AG09309 (cell line): ENCODE results near the gene NELFA.
"Not testable (repeated sequence)": the region's sequence is repeated elsewhere in the genome, so short reads cannot be mapped to it uniquely, and the experiment has no call there.

Source experiments
- DNase-seq: peaks from one replicate; pipeline ENCODE4 v3.0.0-alpha.2; 2010; ENCODE audit warnings: low read depth
- H3K4me3 ChIP-seq: 2 replicates; pipeline ENCODE4 v1.5.1; 2011; ENCODE audit warnings: mild to moderate bottlenecking, low read depth, low read length, moderate library complexity; ENCODE audit not compliant: control insufficient read depth
- TF ChIP-seq, protein P1 (sequence below): IDR thresholded peaks from 2 replicates; pipeline ENCODE4 v1.5.1; 2011; ENCODE audit warnings: mild to moderate bottlenecking, low read depth, low read length, inconsistent platforms; ENCODE audit not compliant: insufficient read depth, control insufficient read depth; ENCODE audit errors: missing control alignments

The NELFA gene

DNA sequence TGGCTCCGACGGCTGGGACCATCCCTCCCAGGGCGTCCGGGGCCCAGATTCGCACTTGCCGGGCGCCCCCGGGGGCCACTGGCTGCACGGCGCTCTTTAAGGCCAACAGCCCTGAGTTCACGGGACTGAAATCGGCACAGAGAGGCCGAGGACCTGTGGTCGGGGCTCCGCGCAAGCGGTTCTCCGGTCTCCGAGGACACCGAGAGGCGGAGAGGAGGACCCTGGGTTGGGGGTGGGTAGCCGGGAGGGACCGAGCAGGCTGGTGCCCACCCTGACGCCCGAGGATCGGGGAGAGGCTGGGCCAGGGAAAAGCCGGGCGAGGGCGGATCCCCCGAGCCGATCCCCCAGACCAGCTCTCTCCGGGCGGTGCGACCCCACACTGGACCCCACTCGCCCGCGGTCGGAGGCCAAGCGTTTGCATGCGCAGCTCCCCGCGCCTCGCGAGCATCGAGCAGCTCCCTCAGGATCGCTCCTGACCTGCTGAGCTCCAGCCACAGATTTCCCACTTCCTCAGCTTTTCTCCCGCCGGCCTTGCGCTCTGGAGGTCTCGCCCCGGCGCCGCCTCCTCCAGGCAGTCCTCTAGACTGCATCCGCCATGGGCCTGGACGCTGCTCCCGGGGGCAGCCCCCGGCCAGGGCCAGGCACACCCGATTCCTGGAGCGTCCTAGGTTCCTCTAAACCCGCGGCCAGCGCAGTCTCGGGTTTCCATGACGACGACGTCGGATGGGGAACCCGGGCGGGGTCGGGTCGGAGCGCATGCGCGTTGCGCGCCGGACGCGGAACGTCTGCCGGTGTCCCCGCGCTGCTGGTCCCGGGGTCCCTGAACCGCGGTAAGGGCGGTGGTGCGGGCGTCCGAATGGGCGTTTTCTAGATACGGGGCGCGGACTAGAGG lies 32.7 kb upstream of the NELFA start:
- H3K4me3 ChIP-seq, result peak overlapping the region; percentile 92
- TF ChIP-seq, protein P1, sequence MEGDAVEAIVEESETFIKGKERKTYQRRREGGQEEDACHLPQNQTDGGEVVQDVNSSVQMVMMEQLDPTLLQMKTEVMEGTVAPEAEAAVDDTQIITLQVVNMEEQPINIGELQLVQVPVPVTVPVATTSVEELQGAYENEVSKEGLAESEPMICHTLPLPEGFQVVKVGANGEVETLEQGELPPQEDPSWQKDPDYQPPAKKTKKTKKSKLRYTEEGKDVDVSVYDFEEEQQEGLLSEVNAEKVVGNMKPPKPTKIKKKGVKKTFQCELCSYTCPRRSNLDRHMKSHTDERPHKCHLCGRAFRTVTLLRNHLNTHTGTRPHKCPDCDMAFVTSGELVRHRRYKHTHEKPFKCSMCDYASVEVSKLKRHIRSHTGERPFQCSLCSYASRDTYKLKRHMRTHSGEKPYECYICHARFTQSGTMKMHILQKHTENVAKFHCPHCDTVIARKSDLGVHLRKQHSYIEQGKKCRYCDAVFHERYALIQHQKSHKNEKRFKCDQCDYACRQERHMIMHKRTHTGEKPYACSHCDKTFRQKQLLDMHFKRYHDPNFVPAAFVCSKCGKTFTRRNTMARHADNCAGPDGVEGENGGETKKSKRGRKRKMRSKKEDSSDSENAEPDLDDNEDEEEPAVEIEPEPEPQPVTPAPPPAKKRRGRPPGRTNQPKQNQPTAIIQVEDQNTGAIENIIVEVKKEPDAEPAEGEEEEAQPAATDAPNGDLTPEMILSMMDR, result no peak
- peak; percentile 3 for DNase-seq

DNA sequence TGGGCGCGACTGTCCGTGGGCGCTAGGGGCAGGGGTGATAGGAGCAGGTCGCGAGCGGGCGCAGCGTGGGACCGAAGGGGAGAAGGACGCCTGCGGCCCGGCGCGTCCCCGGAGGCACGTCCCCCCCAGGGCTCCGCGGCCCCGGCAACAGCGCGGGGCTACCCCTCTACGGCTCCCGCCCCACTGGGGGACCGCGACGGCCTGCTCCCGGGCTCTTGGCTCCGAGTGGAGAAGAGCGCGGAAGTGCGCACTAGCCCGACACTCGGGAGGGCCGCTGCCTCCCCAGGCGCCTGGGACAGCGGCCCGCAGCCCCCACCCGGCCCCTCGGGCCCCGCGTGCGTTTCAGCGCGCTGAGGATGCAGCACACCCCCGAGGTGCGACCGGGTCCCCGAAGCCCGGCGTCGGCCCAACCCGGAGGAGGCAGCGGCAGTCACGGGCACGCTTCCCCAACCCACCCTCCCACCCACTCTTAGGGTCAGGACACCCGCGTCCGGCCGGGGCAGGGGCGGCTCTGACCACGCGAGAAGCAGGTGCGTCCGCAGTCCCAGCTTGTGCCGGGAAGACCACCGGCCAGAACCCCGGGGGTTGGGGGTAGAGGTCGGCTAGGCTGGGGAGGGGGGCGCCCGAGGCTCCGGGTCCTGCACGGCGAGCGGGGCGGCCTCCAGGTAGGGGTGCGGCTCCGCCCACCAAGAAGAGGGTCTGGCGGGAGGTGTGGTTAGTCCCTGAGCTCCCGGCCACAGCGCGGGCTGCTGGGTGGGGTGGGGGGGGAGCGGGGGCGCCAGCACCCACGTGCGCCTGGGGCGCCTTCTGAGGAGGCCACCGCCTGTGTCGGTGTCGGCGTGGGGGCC lies 31.8 kb upstream of the NELFA start:
- peak overlapping the region; percentile 92 for H3K4me3 ChIP-seq
- DNase-seq, result no peak
- TF ChIP-seq, protein P1, result no peak

DNA sequence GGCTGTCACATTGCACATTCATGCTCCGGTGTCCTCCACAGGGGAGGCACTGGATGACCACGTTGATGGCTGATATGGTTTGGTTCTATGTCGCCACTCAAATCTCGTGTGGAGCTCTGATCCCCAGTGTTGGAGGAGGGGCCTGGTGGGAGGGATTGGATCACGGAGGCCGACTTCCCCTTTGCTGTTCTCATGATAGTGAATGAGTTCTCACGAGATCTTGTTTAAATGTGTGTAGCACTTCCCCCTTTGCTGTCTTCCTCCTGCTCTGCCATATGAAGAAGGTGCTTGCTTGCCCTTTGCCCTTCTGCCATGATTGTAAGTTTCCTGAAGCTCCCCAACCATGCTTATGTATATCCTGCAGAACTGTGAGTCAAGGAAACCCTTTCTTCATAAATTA lies 28.1 kb upstream of the NELFA start:
- TF ChIP-seq, protein P1, result no peak
- no peak for DNase-seq
- H3K4me3 ChIP-seq, result no peak overlapping the region

DNA sequence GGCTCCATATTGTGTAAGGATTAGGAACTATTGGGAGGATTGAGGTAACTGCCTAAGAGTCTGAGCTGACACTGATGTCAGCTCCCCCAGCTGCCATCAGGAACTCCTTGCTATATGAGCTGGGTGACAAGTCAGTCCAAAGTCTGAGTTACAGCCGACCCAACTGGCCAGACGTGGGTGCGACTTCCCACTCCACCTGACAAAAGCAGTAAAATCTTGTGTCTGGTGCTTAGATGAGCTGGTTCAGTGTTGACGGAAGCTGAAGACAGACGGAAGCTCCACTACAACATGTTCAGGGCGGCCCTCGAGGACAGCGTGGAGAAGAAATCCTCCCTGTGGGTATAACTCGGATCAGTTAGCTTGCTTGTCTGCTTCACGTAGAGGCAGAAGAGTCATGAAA lies 27.6 kb upstream of the NELFA start:
- no peak for DNase-seq
- TF ChIP-seq, protein P1, result no peak
- no peak overlapping the region for H3K4me3 ChIP-seq

DNA sequence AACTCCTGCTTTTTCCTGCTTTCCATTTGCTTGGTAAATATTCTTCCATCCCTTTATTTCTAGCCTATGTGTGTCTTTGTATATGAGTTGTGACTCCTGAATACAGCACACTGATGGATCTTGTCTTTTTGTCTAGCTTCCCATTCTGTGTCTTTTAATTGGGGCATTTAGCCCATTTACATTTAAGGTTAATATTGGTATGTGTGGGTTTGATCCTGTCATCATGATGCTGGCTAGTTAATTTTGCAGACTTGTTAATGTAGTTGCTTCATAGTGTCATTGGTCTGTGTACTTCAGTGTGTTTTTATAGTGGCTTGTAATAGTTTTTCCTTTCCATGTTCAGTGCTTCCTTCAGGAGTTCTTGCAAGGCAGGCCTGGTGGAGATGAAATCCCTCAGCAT lies 22.4 kb upstream of the NELFA start:
- DNase-seq, result not testable (repeated sequence)

DNA sequence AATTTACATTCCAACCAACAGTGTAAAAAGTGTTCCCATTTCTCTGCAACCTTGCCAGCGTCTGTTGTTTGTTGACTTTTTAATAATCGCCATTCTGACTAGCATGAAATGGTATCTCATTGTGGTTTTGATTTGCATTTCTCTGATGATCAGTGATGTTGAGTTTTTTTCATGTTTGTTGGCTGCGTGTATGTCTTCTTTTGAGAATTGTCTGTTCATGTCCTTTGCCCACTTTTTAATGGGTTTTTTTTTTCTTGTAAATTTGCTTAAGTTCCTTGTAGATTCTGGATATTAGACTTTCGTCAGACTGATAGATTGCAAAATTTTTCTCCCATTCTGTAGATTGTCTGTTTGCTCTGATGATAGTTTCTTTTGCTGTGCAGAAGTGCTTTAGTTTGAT lies 18.3 kb upstream of the NELFA start:
- DNase-seq, H3K4me3 ChIP-seq: not testable (repeated sequence)

More for the DNA sequence above, 22.4 kb upstream of the NELFA start:
- H3K4me3 ChIP-seq, result not testable (repeated sequence)

DNA sequence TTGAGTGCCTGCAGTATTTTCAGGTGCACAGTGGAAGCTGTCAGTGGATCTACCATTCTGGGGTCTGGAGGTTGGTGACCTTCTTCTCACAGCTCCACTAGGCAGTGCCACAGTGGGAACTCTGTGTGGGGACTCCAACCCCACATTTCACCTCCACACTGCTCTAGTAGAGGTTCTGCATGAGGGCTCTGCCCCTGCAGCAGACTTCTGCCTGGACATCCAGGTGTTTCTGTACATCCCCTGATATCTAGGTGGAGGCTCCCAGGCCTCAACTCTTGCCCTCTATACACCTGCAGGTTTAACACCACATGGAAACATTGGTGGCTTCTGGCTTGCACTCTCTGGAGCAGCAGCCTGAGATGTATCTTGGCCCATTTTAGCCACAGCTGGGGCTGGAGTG lies 17.0 kb upstream of the NELFA start:
- DNase-seq, result no peak
- H3K4me3 ChIP-seq, result no peak overlapping the region
- TF ChIP-seq, protein P1, result no peak
